Measurements from ENCODE around the gene ZSCAN22.

DNA sequence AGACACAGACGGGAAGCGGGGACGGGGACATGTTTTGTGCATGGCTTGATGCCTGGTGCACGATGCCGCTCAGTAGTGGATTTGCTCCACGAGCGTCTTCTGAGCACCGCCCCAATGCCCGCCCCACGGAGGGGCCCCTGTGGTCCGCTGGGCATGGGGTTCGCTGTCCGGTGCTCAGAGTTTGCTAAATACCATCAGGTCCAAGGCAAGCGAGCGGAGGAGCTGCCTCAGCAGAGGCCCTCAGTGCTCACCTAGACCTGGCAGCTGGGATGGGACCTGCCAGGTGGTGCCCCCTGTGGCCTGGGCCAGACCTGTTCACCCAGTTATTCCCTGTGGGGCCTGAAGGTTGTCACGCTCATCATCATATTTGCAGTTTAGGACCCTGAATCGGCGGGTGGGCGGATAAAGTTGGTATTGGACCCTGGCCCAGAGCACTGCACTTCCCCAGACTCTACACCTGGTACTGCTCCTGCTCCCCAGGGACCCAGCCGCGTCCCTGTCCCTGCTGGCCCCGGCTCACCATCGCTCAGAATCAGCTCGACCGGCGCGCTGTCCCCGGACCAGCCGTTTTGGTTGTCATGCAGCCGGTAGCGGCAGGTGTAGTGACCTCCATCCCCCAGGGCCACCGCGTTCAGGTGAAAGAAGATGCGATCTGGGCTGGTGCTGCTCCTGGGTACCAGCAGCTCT, 24.2 kb downstream of the ZSCAN22 start:
- TF ChIP-seq, protein P1, sequence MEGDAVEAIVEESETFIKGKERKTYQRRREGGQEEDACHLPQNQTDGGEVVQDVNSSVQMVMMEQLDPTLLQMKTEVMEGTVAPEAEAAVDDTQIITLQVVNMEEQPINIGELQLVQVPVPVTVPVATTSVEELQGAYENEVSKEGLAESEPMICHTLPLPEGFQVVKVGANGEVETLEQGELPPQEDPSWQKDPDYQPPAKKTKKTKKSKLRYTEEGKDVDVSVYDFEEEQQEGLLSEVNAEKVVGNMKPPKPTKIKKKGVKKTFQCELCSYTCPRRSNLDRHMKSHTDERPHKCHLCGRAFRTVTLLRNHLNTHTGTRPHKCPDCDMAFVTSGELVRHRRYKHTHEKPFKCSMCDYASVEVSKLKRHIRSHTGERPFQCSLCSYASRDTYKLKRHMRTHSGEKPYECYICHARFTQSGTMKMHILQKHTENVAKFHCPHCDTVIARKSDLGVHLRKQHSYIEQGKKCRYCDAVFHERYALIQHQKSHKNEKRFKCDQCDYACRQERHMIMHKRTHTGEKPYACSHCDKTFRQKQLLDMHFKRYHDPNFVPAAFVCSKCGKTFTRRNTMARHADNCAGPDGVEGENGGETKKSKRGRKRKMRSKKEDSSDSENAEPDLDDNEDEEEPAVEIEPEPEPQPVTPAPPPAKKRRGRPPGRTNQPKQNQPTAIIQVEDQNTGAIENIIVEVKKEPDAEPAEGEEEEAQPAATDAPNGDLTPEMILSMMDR (IDR thresholded peaks at IDR 0.05) = no peak
- TF ChIP-seq, protein P2, sequence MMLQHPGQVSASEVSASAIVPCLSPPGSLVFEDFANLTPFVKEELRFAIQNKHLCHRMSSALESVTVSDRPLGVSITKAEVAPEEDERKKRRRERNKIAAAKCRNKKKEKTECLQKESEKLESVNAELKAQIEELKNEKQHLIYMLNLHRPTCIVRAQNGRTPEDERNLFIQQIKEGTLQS (CRISPR knock-in tag; conservative IDR thresholded peaks at IDR 0.05) = no peak
- no peak for TF ChIP-seq SP1 (CRISPR knock-in tag; conservative IDR thresholded peaks at IDR 0.05)
- no peak for TF ChIP-seq CBFB (CRISPR knock-in tag; IDR thresholded peaks at IDR 0.05; ENCODE audit: low read depth)
- TF ChIP-seq, protein P3, sequence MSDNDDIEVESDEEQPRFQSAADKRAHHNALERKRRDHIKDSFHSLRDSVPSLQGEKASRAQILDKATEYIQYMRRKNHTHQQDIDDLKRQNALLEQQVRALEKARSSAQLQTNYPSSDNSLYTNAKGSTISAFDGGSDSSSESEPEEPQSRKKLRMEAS (CRISPR knock-in tag; IDR thresholded peaks at IDR 0.05) = no peak
- TF ChIP-seq NR2C2 (CRISPR knock-in tag; IDR thresholded peaks at IDR 0.05) = no peak
